Uterus (tissue), 2 donors: ENCODE measurements around the gene GCNT2.
"Not testable (repeated sequence)": the region's sequence is repeated elsewhere in the genome, so short reads cannot be mapped to it uniquely, and the experiment has no call there.

ENCODE experiments used
- CTCF ChIP-seq, 4 experiments: fragments of 200-600 bp in 2 of 4; fragments of 450-650 bp in 2 of 4; sonication (generic) in 2 of 4; IDR thresholded peaks; one replicate each; pipeline ENCODE4 v1.5.1; 2016 to 2019; ENCODE audit warnings: antibody characterized with exemption in 4 of 4, mild to moderate bottlenecking in 2 of 4, moderate library complexity in 1 of 4
- POLR2A ChIP-seq, 2 donors: fragments of 450-650 bp; IDR thresholded peaks; one replicate each; pipeline ENCODE4 v1.6.1; 2016; ENCODE audit warnings: antibody characterized with exemption in 2 of 2, mild to moderate bottlenecking in 1 of 2, moderate library complexity in 1 of 2

- TF ChIP-seq CTCF, POLR2A (IDR thresholded peaks at IDR 0.05): not testable (repeated sequence)
Measured at GRCh38 chr6:10486944-10487588, 34.1 kb upstream of the GCNT2 start.
